Measurements from ENCODE around the gene HES3.

The HES3 gene

GRCh38 chr1:6246497-6247467, 2.8 kb downstream of the HES3 start:
- peak; percentile 64 for DNase-seq

GRCh38 chr1:6247651-6248050, 3.7 kb downstream of the HES3 start:
- DNase-seq, result no peak

- DNase-seq, result no peak
Measured at GRCh38 chr1:6248161-6248776, 4.3 kb downstream of the HES3 start.

- no peak for DNase-seq
Measured at GRCh38 chr1:6248932-6249738, 5.2 kb downstream of the HES3 start.

- no peak for DNase-seq
Measured at GRCh38 chr1:6249739-6250689, 6.0 kb downstream of the HES3 start.

GRCh38 chr1:6251233-6251632, 7.3 kb downstream of the HES3 start:
- DNase-seq, result no peak

- DNase-seq, result no peak
Measured at GRCh38 chr1:6251681-6252373, 7.8 kb downstream of the HES3 start.

GRCh38 chr1:6252374-6252710, 8.4 kb downstream of the HES3 start:
- DNase-seq, result no peak

- no peak for DNase-seq
Measured at GRCh38 chr1:6253380-6253779, 9.4 kb downstream of the HES3 start.

GRCh38 chr1:6254691-6255090, 10.7 kb downstream of the HES3 start:
- DNase-seq, result no peak

GRCh38 chr1:6256645-6257044, 12.7 kb downstream of the HES3 start:
- no peak for DNase-seq

- DNase-seq, result no peak
Measured at GRCh38 chr1:6257541-6258069, 13.6 kb downstream of the HES3 start.

- DNase-seq, result no peak
Measured at GRCh38 chr1:6258675-6259074, 14.7 kb downstream of the HES3 start.

GRCh38 chr1:6259491-6260362, 15.7 kb downstream of the HES3 start:
- DNase-seq, result peak; percentile 34

GRCh38 chr1:6260433-6260934, 16.5 kb downstream of the HES3 start:
- DNase-seq, result no peak

GRCh38 chr1:6260961-6261614, 17.1 kb downstream of the HES3 start, which contains the start of gene GPR153:
TSS of gene GPR153 (minus strand) at chr1:6261098. CDS start at chr1:6254905, 6,193 bp downstream.
- DNase-seq, result no peak

- no peak for DNase-seq
Measured at GRCh38 chr1:6261615-6261995, 17.6 kb downstream of the HES3 start.

- DNase-seq, result no peak
Measured at GRCh38 chr1:6262555-6263420, 18.8 kb downstream of the HES3 start.

GRCh38 chr1:6263716-6264115, 19.7 kb downstream of the HES3 start:
- no peak for DNase-seq

Measured in DMS153 (cell line).